HG03520 (cell line): ENCODE data around the gene MYO1H.

Experiments
- ATAC-seq: cut with Tn5 transposase; IDR thresholded peaks from one replicate; pipeline ENCODE4 v1.9.1; 2021; ENCODE audit warnings: mild to moderate bottlenecking, moderate library complexity; ENCODE audit not compliant: unreplicated experiment

Gene MYO1H

GRCh38 chr12:109489016-109489954, 141.6 kb downstream of the MYO1H start:
- no peak for ATAC-seq

GRCh38 chr12:109489955-109490565, 142.4 kb downstream of the MYO1H start:
- no peak for ATAC-seq

DNA sequence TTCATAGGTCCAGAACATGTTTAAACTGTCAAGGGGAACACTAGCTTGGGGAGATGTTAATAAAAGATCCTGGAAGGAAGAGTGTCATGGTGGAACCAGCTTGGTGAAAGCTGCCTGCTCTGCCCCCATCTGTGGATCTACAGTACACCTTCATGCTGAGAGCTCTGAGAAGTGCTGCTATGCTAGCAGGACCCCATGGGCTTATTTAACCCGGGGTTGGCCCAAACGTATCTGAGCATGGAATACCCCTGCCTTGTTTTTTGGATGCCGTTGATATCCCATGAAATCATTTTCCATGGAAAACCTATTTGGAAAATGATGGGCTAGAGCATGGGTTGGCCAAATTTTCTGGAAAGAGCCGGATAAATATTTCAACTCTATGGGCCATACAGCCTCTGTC, 144.0 kb downstream of the MYO1H start:
- ATAC-seq, result no peak

GRCh38 chr12:109492371-109492770, 144.7 kb downstream of the MYO1H start:
- no peak for ATAC-seq

DNA sequence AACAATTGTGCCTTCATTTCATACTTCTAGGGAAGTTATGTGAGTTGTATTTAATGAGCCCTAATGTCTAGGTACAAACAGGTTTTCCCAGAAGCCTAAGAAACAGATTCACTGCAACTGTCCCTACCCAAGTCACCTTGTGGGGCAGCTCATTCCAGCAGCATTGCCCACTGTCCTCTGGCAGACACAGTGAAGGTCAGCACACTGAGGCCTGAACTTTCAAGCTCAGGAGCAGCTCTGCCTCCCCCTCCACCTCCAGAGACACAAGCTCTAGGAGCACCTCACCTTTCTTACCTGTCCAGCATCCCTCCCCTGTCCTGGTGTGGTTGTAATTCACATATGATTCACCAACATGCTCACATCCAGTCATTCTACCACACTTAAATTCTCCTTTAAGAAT, 145.4 kb downstream of the MYO1H start:
- ATAC-seq, result no peak

DNA sequence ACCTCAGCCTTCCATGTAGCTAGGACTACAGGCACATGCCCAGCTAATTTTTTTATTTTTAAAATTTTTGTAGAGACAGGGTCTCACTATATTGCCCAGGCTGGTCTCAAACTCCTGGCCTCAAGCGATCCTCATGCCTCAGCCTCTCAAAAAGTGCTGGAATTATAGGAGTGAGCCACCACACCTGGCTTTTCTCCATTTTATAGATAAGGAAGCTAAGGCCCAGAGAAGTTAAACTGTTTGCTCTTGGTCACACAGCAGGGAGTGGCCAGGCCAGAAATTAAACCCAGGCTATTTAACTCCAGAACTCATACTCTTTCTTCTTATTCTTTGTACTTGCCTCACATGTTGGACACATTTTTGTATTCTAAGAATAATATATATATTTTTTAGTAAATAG, 146.2 kb downstream of the MYO1H start:
- ATAC-seq, result no peak

- ATAC-seq, result no peak
These were observed 146.7 kb downstream of the MYO1H start for GRCh38 chr12:109494348-109494881.

DNA sequence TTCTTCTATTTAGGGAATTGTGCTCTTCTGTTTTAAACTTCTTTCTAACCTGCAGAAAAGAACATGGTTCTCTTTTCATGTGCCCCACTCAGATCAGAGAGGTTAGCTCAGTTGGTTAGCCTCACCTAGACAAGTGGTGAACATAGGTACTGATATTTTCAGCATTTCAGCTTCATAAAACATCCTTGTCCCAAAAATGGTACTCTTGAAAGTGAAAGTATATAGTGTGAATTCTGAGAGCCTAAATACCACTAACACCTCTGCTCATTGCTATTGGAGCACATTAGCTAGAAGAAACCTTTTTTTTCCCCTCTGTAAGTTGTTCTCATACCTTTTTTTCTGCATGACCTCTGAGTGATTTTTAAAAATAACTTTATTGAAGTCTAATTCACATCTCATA, 147.3 kb downstream of the MYO1H start:
- ATAC-seq, result no peak

- ATAC-seq, result no peak
These were observed 148.6 kb downstream of the MYO1H start for GRCh38 chr12:109496306-109496705.

DNA sequence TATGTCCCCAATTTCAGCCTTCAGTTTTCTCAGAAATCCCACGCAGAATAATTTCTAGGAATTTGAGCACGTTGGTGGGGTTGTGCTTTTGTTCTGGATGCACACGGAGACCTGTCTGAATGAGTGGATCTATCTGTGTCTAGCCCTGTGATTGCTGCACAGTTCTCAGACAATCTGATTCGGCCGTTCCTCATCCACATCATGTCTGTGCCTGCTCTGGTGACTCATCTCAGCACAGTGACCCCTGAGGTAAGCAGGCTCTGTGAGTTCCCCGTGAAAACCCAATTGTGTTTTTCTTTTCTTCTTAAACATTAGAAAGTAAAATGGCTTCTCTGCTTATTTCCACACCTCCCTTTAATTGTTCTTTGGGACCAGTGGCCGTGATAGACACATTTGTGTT, 150.0 kb downstream of the MYO1H start:
- ATAC-seq, result no peak
